HG03066 (cell line): ENCODE results near the gene ERBB3.

Experiments
- ATAC-seq: cut with Tn5 transposase; IDR thresholded peaks from one replicate; pipeline ENCODE4 v1.9.1; 2021; ENCODE audit warnings: low read depth; ENCODE audit not compliant: unreplicated experiment

ERBB3 gene

GRCh38 chr12:56129206-56129941, 49.4 kb downstream of the ERBB3 start:
- ATAC-seq, result peak; percentile 34

- ATAC-seq, result no peak
These were observed 50.1 kb downstream of the ERBB3 start for GRCh38 chr12:56129942-56130495.

GRCh38 chr12:56130876-56131275, 50.9 kb downstream of the ERBB3 start:
- ATAC-seq, result no peak

GRCh38 chr12:56134897-56135296, 54.9 kb downstream of the ERBB3 start:
- no peak for ATAC-seq

- ATAC-seq, result no peak
These were observed 58.0 kb downstream of the ERBB3 start for GRCh38 chr12:56137853-56138571.

- no peak for ATAC-seq
These were observed 62.2 kb downstream of the ERBB3 start for GRCh38 chr12:56141946-56142784.

- ATAC-seq, result no peak
These were observed 63.3 kb downstream of the ERBB3 start for GRCh38 chr12:56143217-56143616.

GRCh38 chr12:56143870-56144269, 63.9 kb downstream of the ERBB3 start:
- ATAC-seq, result no peak

- ATAC-seq, result no peak
These were observed 65.3 kb downstream of the ERBB3 start for GRCh38 chr12:56145217-56145616.

GRCh38 chr12:56146492-56147460, 66.8 kb downstream of the ERBB3 start:
- ATAC-seq, result no peak

GRCh38 chr12:56150563-56150962, 70.6 kb downstream of the ERBB3 start:
- no peak for ATAC-seq

GRCh38 chr12:56151672-56152131, 71.7 kb downstream of the ERBB3 start:
- peak; percentile 46 for ATAC-seq

GRCh38 chr12:56152132-56152755, 72.3 kb downstream of the ERBB3 start, which contains the start of gene MYL6B:
Gene MYL6B (plus strand): TSS chr12:56152587. CDS start chr12:56153919, 1,332 bp downstream.
- ATAC-seq, result peak; percentile 80
